DOHH2 (cell line): ENCODE results near the gene CERS3.

Source experiments
- H3F3A ChIP-seq: fragments of 200-600 bp; sonication (generic), shearing (Covaris generic); 2 replicates; pipeline ENCODE4 v1.6.0; 2016; ENCODE audit warnings: antibody characterized with exemption, mild to moderate bottlenecking; ENCODE audit not compliant: control insufficient read depth, insufficient read depth
- H3K27ac ChIP-seq: fragments of 200-600 bp; sonication (generic); 2 replicates; pipeline ENCODE4 v1.5.1; 2014; ENCODE audit warnings: low read depth, mild to moderate bottlenecking, low read length, moderate library complexity
- H3K27me3 ChIP-seq: fragments of 200-600 bp; sonication (generic); 2 replicates; pipeline ENCODE4 v1.6.1; 2014; ENCODE audit warnings: mild to moderate bottlenecking, low read length, mixed read lengths; ENCODE audit not compliant: control insufficient read depth
- H3K36me3 ChIP-seq: fragments of 200-600 bp; sonication (generic); 2 replicates; pipeline ENCODE4 v1.6.1; 2014; ENCODE audit warnings: mild to moderate bottlenecking, low read length, moderate library complexity, mixed read lengths; ENCODE audit not compliant: control insufficient read depth
- H3K4me1 ChIP-seq: fragments of 200-600 bp; sonication (generic); 2 replicates; pipeline ENCODE4 v1.6.1; 2014; ENCODE audit warnings: mild to moderate bottlenecking, low read length, mixed read lengths; ENCODE audit not compliant: control insufficient read depth
- H3K4me2 ChIP-seq: fragments of 200-600 bp; sonication (generic); 2 replicates; pipeline ENCODE4 v1.6.0; 2014; ENCODE audit warnings: mild to moderate bottlenecking, low read length, moderate library complexity
- H3K4me3 ChIP-seq: fragments of 200-600 bp; sonication (generic); 2 replicates; pipeline ENCODE4 v1.5.1; 2014; ENCODE audit warnings: mild to moderate bottlenecking, low read length, mixed read lengths
- H3K79me2 ChIP-seq: fragments of 200-600 bp; sonication (generic); 2 replicates; pipeline ENCODE4 v1.6.1; 2014; ENCODE audit warnings: mild to moderate bottlenecking, low read length, mixed read lengths; ENCODE audit not compliant: control insufficient read depth
- H3K9me2 ChIP-seq: fragments of 200-600 bp; sonication (generic); replicated peaks from 2 replicates; pipeline ENCODE4 v1.6.1; 2014; ENCODE audit warnings: mild to moderate bottlenecking, low read length, mixed read lengths; ENCODE audit not compliant: control insufficient read depth
- H3K9me3 ChIP-seq: fragments of 200-600 bp; sonication (generic); 2 replicates; pipeline ENCODE4 v1.6.1; 2014; ENCODE audit warnings: antibody characterized with exemption, low read length, mixed read lengths; ENCODE audit not compliant: control insufficient read depth, insufficient read depth
- H4K20me1 ChIP-seq: fragments of 200-600 bp; sonication (generic); 2 replicates; pipeline ENCODE4 v1.6.0; 2014; ENCODE audit warnings: low read depth, mild to moderate bottlenecking, antibody characterized with exemption, low read length, moderate library complexity; ENCODE audit not compliant: control insufficient read depth, insufficient read depth
- EZH2phosphoT487 ChIP-seq: fragments of 200-600 bp; sonication (generic); IDR thresholded peaks from 2 replicates; pipeline ENCODE4 v1.6.1; 2017; ENCODE audit warnings: borderline replicate concordance, mild to moderate bottlenecking, antibody characterized with exemption, low read length, moderate library complexity, mixed read lengths
- TF ChIP-seq, protein P1 (sequence below): fragments of 200-600 bp; sonication (generic); IDR thresholded peaks from one replicate; pipeline ENCODE4 v1.5.1; 2014; ENCODE audit warnings: antibody characterized with exemption, mild to moderate bottlenecking, low read depth, low read length; ENCODE audit not compliant: poor library complexity, severe bottlenecking

Gene CERS3

DNA sequence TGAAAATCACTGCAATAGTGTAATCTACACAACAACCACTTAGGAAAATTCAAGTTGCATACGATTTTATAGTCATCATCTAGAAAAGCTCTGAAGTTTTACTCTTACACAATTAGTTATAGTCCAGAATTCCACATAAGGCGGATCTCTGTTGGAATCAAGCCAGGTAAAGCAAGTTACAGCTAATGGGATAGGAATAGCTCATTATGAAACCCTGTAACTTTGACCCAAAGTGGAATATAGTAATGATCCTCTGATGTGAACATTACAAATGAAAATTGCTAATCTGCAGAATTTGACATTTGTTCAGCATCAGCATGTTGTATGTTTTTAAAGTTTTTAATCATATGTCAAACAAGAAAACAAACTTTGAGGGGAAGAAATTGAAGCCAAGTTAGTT lies 4.4 kb downstream of the CERS3 start:
- Histone ChIP-seq H3K4me3 (no peak overlapping the region), H3K79me2 (no peaks in the 10 kb centered on the region), H3K36me3 (no peaks in the 10 kb centered on the region), H3K4me2 (no peak overlapping the region), H4K20me1 (no peaks in the 10 kb centered on the region), H3K27me3 (no peaks in the 10 kb centered on the region), H3K27ac (no peak overlapping the region), H3K9me2 (no peaks in the 10 kb centered on the region), H3F3A (no peaks in the 10 kb centered on the region), H3K4me1 (no peaks in the 10 kb centered on the region), H3K9me3 (no peaks in the 10 kb centered on the region)
- TF ChIP-seq, protein P1, sequence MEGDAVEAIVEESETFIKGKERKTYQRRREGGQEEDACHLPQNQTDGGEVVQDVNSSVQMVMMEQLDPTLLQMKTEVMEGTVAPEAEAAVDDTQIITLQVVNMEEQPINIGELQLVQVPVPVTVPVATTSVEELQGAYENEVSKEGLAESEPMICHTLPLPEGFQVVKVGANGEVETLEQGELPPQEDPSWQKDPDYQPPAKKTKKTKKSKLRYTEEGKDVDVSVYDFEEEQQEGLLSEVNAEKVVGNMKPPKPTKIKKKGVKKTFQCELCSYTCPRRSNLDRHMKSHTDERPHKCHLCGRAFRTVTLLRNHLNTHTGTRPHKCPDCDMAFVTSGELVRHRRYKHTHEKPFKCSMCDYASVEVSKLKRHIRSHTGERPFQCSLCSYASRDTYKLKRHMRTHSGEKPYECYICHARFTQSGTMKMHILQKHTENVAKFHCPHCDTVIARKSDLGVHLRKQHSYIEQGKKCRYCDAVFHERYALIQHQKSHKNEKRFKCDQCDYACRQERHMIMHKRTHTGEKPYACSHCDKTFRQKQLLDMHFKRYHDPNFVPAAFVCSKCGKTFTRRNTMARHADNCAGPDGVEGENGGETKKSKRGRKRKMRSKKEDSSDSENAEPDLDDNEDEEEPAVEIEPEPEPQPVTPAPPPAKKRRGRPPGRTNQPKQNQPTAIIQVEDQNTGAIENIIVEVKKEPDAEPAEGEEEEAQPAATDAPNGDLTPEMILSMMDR: no peak
- no peak for TF ChIP-seq EZH2phosphoT487

DNA sequence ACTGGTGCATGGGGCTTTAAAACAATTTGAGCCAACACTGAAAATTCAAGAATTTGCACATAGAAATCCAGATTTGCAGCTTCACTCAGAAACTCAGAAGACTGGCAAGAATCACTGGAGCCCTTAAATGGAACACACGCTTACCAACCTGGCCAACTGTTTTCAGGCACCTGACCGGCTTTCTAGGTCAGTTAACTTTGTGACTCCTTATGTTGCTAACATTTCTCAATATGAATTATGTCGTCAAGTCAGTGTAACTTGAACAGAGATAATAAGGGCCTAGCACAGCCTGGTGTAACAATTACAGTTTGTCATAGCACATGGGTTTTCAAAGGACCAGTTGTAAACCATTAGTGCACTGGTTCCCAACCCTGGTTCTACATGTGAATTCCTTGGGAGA lies 6.8 kb downstream of the CERS3 start:
- Histone ChIP-seq H3K4me1 (no peaks in the 10 kb centered on the region), H3K79me2 (no peaks in the 10 kb centered on the region), H3K9me3 (no peaks in the 10 kb centered on the region), H3K4me2 (no peak overlapping the region), H3K27ac (no peak overlapping the region), H3K36me3 (no peaks in the 10 kb centered on the region), H3F3A (no peaks in the 10 kb centered on the region), H3K4me3 (no peak overlapping the region), H3K9me2 (no peaks in the 10 kb centered on the region), H4K20me1 (no peaks in the 10 kb centered on the region), H3K27me3 (no peaks in the 10 kb centered on the region)
- TF ChIP-seq, protein P1: no peak
- no peak for TF ChIP-seq EZH2phosphoT487

DNA sequence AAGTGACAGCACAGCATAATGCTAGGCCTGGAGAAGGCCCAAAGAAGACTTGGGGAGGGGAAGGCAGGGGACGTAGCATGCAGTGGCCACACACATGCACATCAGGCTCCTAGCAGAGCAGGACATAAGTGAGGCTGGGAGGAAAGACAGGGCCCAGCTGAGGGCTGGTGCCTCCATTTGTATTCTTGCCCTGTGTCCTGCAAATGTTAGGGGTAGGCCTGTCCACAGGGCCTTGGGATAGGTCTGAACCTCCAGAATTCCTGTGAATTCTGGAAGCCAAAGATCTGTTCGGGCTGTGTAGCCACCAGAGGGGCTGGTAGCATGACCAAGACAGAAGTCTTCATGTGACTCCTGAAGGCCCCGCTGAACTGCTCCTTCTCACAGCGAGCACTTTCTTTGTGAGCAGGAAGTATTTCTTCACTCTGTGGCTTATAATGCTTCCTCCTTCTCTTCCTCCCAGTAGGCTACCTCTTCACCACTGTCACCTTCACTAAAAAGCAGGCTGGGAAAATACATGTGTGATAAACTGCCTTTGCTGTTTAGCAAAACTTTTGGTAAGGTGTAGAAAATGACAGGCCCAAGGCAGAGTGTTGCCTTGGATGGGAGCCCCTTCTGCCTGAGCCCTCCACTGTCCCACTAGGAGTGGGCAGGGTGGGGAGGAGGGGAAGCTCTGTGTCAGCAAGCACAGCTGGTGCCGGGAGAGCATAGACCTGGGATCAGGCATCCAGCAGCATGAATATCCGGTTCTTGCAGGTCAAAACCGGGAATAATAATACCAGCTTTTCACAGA lies 8.4 kb downstream of the CERS3 start:
- H4K20me1 ChIP-seq: no peaks in the 10 kb centered on the region
- H3K4me2 ChIP-seq: no peak overlapping the region
- H3K27me3 ChIP-seq: no peaks in the 10 kb centered on the region
- no peaks in the 10 kb centered on the region for H3K4me1 ChIP-seq
- H3K79me2 ChIP-seq: no peaks in the 10 kb centered on the region
- TF ChIP-seq EZH2phosphoT487: no peak
- TF ChIP-seq, protein P1: no peak
- no peaks in the 10 kb centered on the region for H3K9me3 ChIP-seq
- H3K9me2 ChIP-seq: no peaks in the 10 kb centered on the region
- H3K27ac ChIP-seq: no peak overlapping the region
- no peaks in the 10 kb centered on the region for H3F3A ChIP-seq
- H3K36me3 ChIP-seq: no peaks in the 10 kb centered on the region
- no peak overlapping the region for H3K4me3 ChIP-seq

DNA sequence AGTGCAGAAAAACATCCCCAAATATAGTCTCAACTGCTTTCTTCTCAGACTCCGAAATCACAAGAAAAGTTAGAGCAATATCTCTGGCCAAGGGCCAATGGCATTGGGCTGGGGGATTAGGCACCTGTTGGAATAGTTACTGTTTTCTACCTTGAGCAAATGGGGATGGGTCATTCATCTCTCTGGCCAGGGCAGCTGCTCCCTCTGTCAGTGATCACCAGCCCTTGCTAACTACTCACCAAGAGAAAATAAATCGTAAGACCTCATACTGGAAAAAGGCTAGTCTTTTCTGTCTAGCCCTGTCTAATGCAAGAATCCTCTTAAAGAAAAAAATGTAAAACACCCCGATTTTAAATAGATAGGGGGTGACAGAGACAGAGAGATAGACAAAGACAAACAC lies 10.9 kb downstream of the CERS3 start:
- Histone ChIP-seq H3K4me1 (no peaks in the 10 kb centered on the region), H3K4me2 (no peak overlapping the region), H3F3A (no peaks in the 10 kb centered on the region), H3K36me3 (no peaks in the 10 kb centered on the region), H4K20me1 (no peaks in the 10 kb centered on the region), H3K9me3 (no peaks in the 10 kb centered on the region), H3K9me2 (no peaks in the 10 kb centered on the region), H3K79me2 (no peaks in the 10 kb centered on the region), H3K27ac (no peak overlapping the region), H3K27me3 (no peaks in the 10 kb centered on the region), H3K4me3 (no peak overlapping the region)
- TF ChIP-seq, protein P1: no peak
- TF ChIP-seq EZH2phosphoT487: no peak
